Glomerular visceral epithelial cell (primary cell): Measurements from ENCODE around the gene GRM1.
"Not testable (repeated sequence)": the region's sequence is repeated elsewhere in the genome, so short reads cannot be mapped to it uniquely, and the experiment has no call there.

Source experiments
- DNase-seq: peaks from one replicate; pipeline ENCODE4 v3.0.0-alpha.2; 2016; ENCODE audit errors: extremely low spot score

The GRM1 gene

DNA sequence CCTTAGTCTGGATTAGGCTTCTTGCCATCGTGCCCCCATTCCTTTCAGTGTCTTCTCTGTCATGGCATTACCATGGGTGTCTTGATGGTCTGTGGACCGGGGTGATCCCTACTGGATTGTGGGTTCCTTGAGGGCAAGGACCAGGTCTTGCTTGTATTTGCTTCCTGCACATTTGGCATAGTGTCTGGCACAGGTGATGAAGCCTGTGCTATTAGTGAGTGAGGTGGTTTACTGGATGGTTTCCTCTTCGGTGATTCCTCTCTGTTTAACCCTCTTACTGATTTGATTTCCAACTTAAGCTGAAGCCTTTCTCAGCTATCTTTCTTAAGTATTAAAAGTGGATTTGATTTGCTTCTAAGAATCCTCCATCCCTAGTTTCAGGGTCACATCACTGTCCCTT lies 162.3 kb downstream of the GRM1 start:
- no peak for DNase-seq

DNA sequence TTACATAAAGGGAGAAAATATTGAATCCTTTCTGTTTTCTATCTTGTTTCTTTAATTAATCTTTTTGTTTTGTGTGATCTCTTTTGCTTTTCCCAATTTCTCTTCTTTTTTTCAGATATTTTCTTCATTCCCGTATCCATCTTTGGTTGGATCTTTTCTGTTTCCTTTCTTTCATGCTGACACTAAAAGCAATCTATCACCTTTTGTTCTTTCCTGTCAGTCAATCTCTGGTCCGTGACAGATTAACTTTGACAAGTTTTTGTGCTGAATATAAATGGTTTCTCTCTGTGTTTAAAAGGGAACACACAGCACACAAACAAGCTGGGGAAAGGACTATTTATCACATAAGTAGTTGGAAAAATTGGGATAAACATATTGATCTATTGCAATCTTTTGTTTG lies 162.8 kb downstream of the GRM1 start:
- DNase-seq: no peak

GRCh38 chr6:146194434-146194833 lies 165.6 kb downstream of the GRM1 start:
- no peak for DNase-seq

GRCh38 chr6:146200176-146200575 lies 171.3 kb downstream of the GRM1 start:
- no peak for DNase-seq

- no peak for DNase-seq
These were observed 173.7 kb downstream of the GRM1 start for GRCh38 chr6:146202570-146202969.

DNA sequence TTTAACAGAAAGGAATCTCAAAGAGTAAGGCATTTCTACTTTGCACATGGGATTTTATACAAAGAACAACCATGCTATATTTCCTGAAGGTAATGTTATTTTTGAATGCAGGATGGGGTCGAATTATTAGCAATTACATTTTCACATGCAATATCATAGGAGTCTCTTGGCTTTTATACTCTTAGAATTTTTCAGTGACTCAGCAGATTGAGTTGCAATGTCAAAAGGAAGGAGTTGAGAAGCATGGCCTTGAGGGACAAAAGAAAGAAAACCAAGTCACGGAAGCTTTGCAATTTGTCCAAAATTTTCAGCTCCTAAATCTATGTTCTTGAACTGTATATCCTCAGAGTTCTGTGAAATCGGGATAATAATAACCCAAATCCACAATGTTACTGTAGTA lies 181.1 kb downstream of the GRM1 start:
- no peak for DNase-seq

- no peak for DNase-seq
These were observed 181.7 kb downstream of the GRM1 start for GRCh38 chr6:146210406-146211083.

DNA sequence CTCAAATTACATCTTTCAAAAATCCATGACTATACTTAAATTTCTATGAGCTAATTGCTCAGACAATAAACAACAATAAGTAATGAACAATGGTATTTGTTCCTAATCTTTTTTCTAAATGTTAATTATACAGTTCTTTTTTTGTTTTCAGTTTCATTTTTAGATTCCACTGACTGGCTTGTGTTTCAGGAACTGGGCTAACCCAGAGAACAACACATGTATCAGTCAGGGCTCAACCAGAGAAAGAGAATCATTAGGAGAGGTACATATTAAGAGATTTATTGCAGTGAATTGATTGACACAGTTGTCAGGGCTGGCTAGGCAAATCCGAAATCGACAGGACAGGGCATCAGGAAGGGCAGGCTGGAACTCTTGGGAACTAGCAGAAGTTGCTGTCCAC lies 182.8 kb downstream of the GRM1 start:
- no peak for DNase-seq

GRCh38 chr6:146212781-146213180 lies 183.9 kb downstream of the GRM1 start:
- DNase-seq: no peak

- DNase-seq: no peak
These were observed 190.2 kb downstream of the GRM1 start for GRCh38 chr6:146219101-146219500.

GRCh38 chr6:146224449-146224848 lies 195.6 kb downstream of the GRM1 start:
- no peak for DNase-seq

DNA sequence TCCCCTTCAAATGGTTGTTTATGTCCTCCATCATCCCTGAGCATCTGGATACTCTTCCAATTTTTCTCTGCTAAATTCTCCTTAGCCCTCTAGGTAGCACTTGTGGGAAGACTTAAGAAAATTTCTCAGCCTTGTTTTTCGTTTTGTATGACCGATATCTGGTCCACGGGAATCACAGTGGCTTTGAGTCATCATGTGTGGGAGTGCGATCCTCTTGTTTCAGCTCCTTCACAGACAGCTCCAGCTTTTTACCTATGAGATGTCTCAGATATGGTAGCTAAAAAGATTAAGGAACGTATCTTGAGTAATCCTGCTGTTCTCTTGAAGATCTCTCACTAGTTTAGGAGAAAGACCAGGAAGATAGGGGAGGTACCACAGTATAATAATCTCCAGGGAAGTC lies 196.1 kb downstream of the GRM1 start:
- DNase-seq: no peak

DNA sequence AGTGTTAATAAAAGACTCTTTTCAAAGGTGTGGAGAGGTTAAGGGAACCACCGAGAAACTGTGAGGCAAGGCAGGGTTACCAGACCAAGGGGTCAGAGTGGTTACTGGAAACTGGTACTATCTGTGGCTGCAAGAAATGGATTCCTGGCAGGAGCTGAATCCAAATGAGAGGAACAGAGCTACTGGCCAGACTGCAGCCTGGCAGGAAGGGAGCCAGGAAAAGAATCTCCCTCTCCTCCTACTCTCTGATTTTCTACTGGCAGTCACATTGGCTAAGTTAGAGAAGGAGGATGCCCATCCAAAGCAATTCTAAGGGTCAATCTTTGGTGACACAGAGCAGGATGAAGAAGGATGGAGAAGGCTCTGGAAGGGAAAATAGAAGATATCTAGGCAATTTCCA lies 211.5 kb downstream of the GRM1 start:
- no peak for DNase-seq

DNA sequence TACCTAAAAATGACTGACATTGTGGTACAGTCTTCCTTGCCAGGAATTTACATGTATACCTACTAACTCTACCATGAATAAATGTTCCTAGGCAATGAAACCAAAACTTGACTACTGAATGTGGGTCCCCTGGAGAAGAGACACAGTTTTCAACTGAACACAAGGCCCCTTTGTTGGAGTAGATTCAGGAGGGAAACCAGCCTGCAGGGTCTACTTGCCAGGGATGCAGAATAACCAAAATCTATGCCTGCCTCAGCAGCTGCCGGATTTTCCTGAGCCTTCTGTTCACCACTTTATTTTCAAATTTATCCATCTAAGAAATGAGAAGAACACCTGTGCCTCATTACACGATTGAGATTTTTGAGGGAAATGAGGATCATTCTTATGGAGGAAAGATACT lies 211.9 kb downstream of the GRM1 start:
- no peak for DNase-seq

GRCh38 chr6:146243646-146244045 lies 214.8 kb downstream of the GRM1 start:
- DNase-seq: not testable (repeated sequence)

- DNase-seq: no peak
These were observed 215.8 kb downstream of the GRM1 start for GRCh38 chr6:146244630-146245143.

DNA sequence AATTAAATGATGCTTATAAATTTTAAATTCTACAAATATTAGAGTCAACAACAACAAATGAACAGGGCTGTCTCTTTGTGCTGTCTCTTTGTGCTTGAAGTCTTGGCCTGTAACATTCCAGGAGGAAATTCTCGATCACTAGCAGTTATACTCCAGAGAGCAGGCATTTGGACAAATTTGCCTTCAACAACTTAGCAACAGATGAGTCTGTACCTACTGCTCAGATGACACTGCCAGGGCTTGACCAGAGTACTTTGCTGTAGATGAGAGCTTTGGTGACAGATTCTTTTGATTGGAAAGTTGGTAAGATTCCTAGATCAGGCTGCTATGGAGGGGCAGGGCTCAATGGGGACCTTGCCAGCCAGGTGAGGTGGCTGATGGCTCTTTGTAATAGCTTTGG lies 217.2 kb downstream of the GRM1 start:
- no peak for DNase-seq

DNA sequence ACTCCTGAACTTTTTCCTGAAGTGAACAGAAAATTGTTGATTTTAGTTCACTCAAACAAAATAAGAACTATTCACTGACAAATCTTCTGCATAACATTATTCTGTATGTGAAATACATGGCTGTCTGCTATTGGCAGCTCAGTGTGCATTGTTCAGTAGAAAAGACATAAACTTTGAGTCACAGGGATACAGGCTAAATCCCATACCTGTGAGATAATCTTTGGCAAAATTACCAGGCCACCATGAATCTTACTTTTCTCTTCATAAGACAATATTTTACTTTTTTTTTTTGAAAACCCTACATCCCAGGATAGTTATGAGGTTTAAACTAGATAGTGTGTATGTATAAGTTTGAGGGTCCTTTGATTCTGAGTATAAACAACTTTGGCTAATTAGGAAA lies 224.8 kb downstream of the GRM1 start:
- no peak for DNase-seq

DNA sequence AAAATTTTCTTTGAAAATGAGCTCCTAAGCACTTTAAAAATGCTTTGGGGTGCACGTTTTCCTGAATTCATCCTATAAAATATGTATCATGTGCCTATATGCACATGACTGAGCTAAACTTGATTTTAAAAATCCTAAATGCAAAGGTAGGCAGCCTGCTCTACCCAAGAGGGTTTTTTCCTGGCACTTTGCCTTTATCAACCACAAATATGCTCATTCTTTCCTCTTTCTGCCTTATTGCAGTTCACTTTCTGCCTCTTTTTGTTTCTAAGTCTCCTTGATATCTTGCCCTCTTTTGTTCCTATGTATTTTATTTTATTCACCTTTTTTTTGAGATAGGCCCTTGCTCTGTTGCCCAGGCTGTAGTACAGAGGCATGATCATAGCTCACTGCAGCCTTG lies 229.3 kb downstream of the GRM1 start:
- DNase-seq: no peak

DNA sequence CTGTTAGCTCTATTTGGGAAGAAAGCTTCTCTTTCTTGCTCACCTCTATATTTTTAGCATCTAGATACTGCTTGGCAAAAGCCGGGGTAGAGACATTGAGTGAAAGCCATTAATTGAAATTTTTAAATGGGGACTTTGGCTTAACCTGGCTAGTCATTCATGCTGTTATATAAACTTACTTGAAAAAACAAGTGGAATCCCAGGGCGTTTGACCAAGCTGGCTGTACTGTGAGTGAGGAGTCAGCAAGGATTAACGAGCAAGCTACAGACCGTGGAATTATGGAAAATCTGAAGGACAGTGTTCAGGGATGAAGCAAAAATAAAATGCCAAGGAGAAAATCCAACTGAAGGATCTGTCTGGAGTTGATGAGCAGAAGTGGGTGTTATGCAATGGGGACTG lies 232.0 kb downstream of the GRM1 start:
- no peak for DNase-seq

- DNase-seq: no peak
These were observed 236.2 kb downstream of the GRM1 start for GRCh38 chr6:146265056-146265455.

- no peak for DNase-seq
These were observed 238.6 kb downstream of the GRM1 start for GRCh38 chr6:146267447-146267846.

- DNase-seq: no peak
These were observed 239.1 kb downstream of the GRM1 start for GRCh38 chr6:146267946-146268345.

DNA sequence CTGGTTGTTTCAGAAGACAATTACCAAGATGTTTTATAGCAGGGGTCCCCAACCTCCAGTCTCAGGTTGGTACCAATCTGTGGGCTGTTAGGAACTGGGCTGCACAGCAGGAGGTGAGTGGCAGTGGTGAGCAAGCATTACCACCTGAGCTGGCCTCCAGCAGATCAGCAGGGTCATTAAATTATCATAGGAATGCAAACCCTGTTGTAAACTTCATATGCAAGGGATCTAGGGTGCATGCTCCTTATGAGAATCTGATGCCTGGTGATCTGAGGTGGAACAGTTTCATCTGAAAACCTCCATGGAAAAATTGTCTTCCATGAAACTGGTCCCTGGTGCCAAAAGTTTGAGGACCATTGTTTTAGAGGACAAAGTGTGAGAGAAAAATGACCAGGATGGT lies 240.6 kb downstream of the GRM1 start:
- DNase-seq: no peak
